GM23338 (cell line): ENCODE data around the gene JAKMIP1. TPM values are rescaled to one million over a fixed set of nuclear protein-coding genes. Genes with fewer than 3 reads are reported as not detected.

Source experiments
- ATAC-seq: fragments of 200-7000 bp; cut with Tn5 transposase; 3 replicates; pipeline ENCODE4 v1.9.1; 2020
- DNase-seq: peaks from one replicate; pipeline ENCODE4 v3.0.0-alpha.2; 2015; ENCODE audit warnings: low spot score
- H2AFZ ChIP-seq: fragments of 200-600 bp; sonication (generic); 2 replicates; pipeline ENCODE4 v1.8.0; 2016; ENCODE audit warnings: antibody characterized with exemption, mild to moderate bottlenecking, moderate library complexity
- H3F3A ChIP-seq: fragments of 200-600 bp; sonication (generic); replicated peaks from 2 replicates; pipeline ENCODE4 v1.8.0; 2017; ENCODE audit warnings: antibody characterized with exemption, mixed run types, low read depth
- H3K27ac ChIP-seq: fragments of 200-600 bp; sonication (generic); 2 replicates; pipeline ENCODE4 v1.6.1; 2016; ENCODE audit warnings: low read depth
- H3K27me3 ChIP-seq: fragments of 200-600 bp; sonication (generic); 2 replicates; pipeline ENCODE4 v1.8.0; 2016; ENCODE audit warnings: mild to moderate bottlenecking, mixed run types, moderate library complexity; ENCODE audit not compliant: insufficient read depth
- H3K36me3 ChIP-seq: fragments of 200-600 bp; sonication (generic); 2 replicates; pipeline ENCODE4 v1.8.0; 2016; ENCODE audit warnings: mild to moderate bottlenecking; ENCODE audit not compliant: insufficient read depth
- H3K4me1 ChIP-seq: fragments of 200-600 bp; sonication (generic); 2 replicates; pipeline ENCODE4 v1.8.0; 2016; ENCODE audit warnings: mild to moderate bottlenecking, moderate library complexity; ENCODE audit not compliant: insufficient read depth
- H3K4me2 ChIP-seq: fragments of 200-600 bp; sonication (generic); 2 replicates; pipeline ENCODE4 v1.7.1; 2017; ENCODE audit warnings: mixed run types
- H3K4me3 ChIP-seq: fragments of 200-600 bp; sonication (generic); 2 replicates; pipeline ENCODE4 v1.6.1; 2016; ENCODE audit warnings: mixed run types
- H3K79me2 ChIP-seq: fragments of 200-600 bp; sonication (generic); replicated peaks from 2 replicates; pipeline ENCODE4 v1.8.0; 2017; ENCODE audit warnings: mild to moderate bottlenecking; ENCODE audit not compliant: insufficient read depth
- H3K9me2 ChIP-seq: fragments of 200-600 bp; sonication (generic); 2 replicates; pipeline ENCODE4 v1.8.0; 2017; ENCODE audit not compliant: insufficient read depth
- H4K20me1 ChIP-seq: fragments of 200-600 bp; sonication (generic); replicated peaks from 2 replicates; pipeline ENCODE4 v1.8.0; 2017; ENCODE audit warnings: mild to moderate bottlenecking; ENCODE audit not compliant: insufficient read depth
- H3K27ac Mint-ChIP-seq: 2 replicates; pipeline ENCODE4 v1.8.0; 2020; ENCODE audit warnings: inconsistent platforms, mild to moderate bottlenecking, moderate library complexity, mixed read lengths
- H3K27me3 Mint-ChIP-seq: 3 replicates; pipeline ENCODE4 v1.8.0; 2022; ENCODE audit warnings: low read depth, mild to moderate bottlenecking, moderate library complexity, mixed read lengths, inconsistent platforms; ENCODE audit not compliant: insufficient read depth, poor library complexity
- H3K36me3 Mint-ChIP-seq: 3 replicates; pipeline ENCODE4 v1.8.0; 2021; ENCODE audit warnings: low read depth, mild to moderate bottlenecking, inconsistent platforms, moderate library complexity, mixed read lengths
- H3K4me1 Mint-ChIP-seq: 3 replicates; pipeline ENCODE4 v1.8.0; 2020; ENCODE audit warnings: mild to moderate bottlenecking, inconsistent platforms, mixed read lengths
- H3K4me3 Mint-ChIP-seq: 3 replicates; pipeline ENCODE4 v1.8.0; 2021; ENCODE audit warnings: moderate library complexity, mild to moderate bottlenecking, inconsistent platforms, mixed read lengths
- H3K9me3 Mint-ChIP-seq: 3 replicates; pipeline ENCODE4 v1.8.0; 2020; ENCODE audit warnings: moderate library complexity, mild to moderate bottlenecking, inconsistent platforms, mixed read lengths
- CREB1 ChIP-seq: fragments of 250-450 bp; sonication (Bioruptor Pico); IDR thresholded peaks from 2 replicates; pipeline ENCODE4 v1.5.0; 2020; ENCODE audit warnings: low read depth, mild to moderate bottlenecking, moderate library complexity
- JUNB ChIP-seq: IDR thresholded peaks from one replicate; pipeline ENCODE4 v1.6.1; 2016; ENCODE audit warnings: antibody characterized with exemption; ENCODE audit not compliant: unreplicated experiment
- POLR2AphosphoS5 ChIP-seq: IDR thresholded peaks from 2 replicates; pipeline ENCODE4 v1.6.1; 2016; ENCODE audit warnings: antibody characterized with exemption, low read depth
- STAT1 ChIP-seq: IDR thresholded peaks from one replicate; pipeline ENCODE4 v1.6.1; 2016; ENCODE audit warnings: antibody characterized with exemption; ENCODE audit not compliant: unreplicated experiment
- ZNF114 ChIP-seq: fragments of 250-450 bp; sonication (Bioruptor Pico); IDR thresholded peaks from 2 replicates; pipeline ENCODE4 v1.5.0; 2020; ENCODE audit warnings: mild to moderate bottlenecking, moderate library complexity
- ZNF331 ChIP-seq: fragments of 250-450 bp; sonication (Bioruptor Pico); IDR thresholded peaks from 2 replicates; pipeline ENCODE4 v1.5.0; 2020; ENCODE audit warnings: low read depth, mild to moderate bottlenecking, moderate library complexity
- polyA plus RNA-seq: library from polyadenylated mRNA; unstranded; fragments of >200 nt; fragmentation: Nextera tagmentation; extraction: Ambion mirVana; gene quantifications from 2 replicates; pipeline ENCODE4 v1.2.1, GENCODE V29; 2016
- total RNA-seq: library from RNA; depleted of rRNA; stranded (reverse); fragments of >200 nt; shearing (Covaris generic); gene quantifications from 2 replicates; pipeline ENCODE4 v1.2.3, GENCODE V29; 2014
- TF ChIP-seq, protein P1 (sequence below), 2 experiments: fragments of 200-600 bp in 1 of 2; sonication (generic) in 1 of 2; conservative IDR thresholded peaks; 2 replicates each; pipeline versions ENCODE4 v1.5.1 to v1.6.1; 2016 to 2017; ENCODE audit warnings: antibody characterized with exemption in 2 of 2, low read depth in 2 of 2, mild to moderate bottlenecking in 2 of 2, moderate library complexity in 1 of 2
- TF ChIP-seq, protein P2 (sequence below): IDR thresholded peaks from one replicate; pipeline ENCODE4 v1.6.1; 2018; ENCODE audit warnings: antibody characterized with exemption; ENCODE audit not compliant: unreplicated experiment
- TF ChIP-seq, protein P3 (sequence below): IDR thresholded peaks from 2 replicates; pipeline ENCODE4 v1.6.1; 2016; ENCODE audit warnings: antibody characterized with exemption
- TF ChIP-seq, protein P4 (sequence below): fragments of 250-450 bp; sonication (Bioruptor Pico); IDR thresholded peaks from 2 replicates; pipeline ENCODE4 v1.5.0; 2020; ENCODE audit warnings: mild to moderate bottlenecking, moderate library complexity

JAKMIP1 gene
- total and polyA plus RNA-seq, 2 experiments from 2014 or later = 4.6 to 5.1 TPM

DNA sequence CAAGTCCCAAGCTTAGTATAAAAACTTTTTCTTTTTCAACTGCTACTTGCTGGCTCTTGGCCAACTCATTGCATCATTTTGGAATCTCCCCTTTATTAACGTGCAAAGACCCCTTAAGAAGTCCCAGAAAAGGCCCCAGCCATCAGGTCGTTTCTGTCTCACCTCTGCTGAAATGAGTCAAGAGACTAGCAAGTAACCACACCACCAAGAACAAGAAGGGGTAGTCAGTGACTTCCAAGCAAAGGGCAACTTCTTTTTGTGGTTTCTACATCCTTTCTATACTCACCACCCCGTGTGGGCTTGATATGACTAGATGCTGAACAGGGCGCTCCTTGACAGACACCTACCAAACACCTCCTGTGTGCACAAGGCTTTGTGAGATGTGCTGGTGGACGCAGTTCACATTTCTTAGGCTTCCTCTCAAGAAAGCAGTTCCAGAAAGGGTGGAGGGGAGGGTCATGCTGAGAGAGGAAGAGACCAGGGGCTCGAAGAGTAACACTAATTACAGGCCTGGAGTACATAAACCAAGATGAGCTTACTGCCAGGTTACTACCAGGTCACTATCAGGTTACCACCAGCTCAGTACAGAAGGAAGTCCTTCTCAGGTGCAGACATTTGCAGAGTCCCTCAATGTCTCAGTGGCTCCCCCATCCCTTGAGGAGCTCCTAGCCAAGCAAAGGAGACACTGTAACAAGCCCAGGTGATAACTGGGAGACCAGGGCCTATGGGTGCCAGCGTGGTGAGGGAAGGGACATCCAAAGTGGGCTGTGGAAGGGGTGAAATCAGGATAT, 19.3 kb downstream of the JAKMIP1 start:
- H3K9me3 Mint-ChIP-seq = peaks cover 6% of the 10 kb centered on the region; the same call in 2 of the 3 replicates
- Histone ChIP-seq H3F3A (no peaks in the 10 kb centered on the region), H3K4me2 (no peak overlapping the region), H3K4me3 (no peak overlapping the region), H3K27ac (no peak overlapping the region), H4K20me1 (no peaks in the 10 kb centered on the region), H3K9me2 (no peaks in the 10 kb centered on the region; the same call in 1 of the 2 replicates), H2AFZ (no peak overlapping the region), H3K36me3 (no peaks in the 10 kb centered on the region), H3K4me1 (no peaks in the 10 kb centered on the region), H3K27me3 (no peaks in the 10 kb centered on the region), H3K79me2 (no peaks in the 10 kb centered on the region)
- TF ChIP-seq JUNB (no peak), ZNF331 (no peak), ZNF114 (CRISPR knock-in tag) (no peak), CREB1 (CRISPR knock-in tag) (no peak), STAT1 (no peak), POLR2AphosphoS5 (no peak)
- TF ChIP-seq, protein P1, sequence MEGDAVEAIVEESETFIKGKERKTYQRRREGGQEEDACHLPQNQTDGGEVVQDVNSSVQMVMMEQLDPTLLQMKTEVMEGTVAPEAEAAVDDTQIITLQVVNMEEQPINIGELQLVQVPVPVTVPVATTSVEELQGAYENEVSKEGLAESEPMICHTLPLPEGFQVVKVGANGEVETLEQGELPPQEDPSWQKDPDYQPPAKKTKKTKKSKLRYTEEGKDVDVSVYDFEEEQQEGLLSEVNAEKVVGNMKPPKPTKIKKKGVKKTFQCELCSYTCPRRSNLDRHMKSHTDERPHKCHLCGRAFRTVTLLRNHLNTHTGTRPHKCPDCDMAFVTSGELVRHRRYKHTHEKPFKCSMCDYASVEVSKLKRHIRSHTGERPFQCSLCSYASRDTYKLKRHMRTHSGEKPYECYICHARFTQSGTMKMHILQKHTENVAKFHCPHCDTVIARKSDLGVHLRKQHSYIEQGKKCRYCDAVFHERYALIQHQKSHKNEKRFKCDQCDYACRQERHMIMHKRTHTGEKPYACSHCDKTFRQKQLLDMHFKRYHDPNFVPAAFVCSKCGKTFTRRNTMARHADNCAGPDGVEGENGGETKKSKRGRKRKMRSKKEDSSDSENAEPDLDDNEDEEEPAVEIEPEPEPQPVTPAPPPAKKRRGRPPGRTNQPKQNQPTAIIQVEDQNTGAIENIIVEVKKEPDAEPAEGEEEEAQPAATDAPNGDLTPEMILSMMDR (conservative IDR thresholded peaks at IDR 0.05; ENCODE audit: low read depth in 2 of 2) = no peak
- TF ChIP-seq, protein P2, sequence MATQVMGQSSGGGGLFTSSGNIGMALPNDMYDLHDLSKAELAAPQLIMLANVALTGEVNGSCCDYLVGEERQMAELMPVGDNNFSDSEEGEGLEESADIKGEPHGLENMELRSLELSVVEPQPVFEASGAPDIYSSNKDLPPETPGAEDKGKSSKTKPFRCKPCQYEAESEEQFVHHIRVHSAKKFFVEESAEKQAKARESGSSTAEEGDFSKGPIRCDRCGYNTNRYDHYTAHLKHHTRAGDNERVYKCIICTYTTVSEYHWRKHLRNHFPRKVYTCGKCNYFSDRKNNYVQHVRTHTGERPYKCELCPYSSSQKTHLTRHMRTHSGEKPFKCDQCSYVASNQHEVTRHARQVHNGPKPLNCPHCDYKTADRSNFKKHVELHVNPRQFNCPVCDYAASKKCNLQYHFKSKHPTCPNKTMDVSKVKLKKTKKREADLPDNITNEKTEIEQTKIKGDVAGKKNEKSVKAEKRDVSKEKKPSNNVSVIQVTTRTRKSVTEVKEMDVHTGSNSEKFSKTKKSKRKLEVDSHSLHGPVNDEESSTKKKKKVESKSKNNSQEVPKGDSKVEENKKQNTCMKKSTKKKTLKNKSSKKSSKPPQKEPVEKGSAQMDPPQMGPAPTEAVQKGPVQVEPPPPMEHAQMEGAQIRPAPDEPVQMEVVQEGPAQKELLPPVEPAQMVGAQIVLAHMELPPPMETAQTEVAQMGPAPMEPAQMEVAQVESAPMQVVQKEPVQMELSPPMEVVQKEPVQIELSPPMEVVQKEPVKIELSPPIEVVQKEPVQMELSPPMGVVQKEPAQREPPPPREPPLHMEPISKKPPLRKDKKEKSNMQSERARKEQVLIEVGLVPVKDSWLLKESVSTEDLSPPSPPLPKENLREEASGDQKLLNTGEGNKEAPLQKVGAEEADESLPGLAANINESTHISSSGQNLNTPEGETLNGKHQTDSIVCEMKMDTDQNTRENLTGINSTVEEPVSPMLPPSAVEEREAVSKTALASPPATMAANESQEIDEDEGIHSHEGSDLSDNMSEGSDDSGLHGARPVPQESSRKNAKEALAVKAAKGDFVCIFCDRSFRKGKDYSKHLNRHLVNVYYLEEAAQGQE = no peak
- TF ChIP-seq, protein P3, sequence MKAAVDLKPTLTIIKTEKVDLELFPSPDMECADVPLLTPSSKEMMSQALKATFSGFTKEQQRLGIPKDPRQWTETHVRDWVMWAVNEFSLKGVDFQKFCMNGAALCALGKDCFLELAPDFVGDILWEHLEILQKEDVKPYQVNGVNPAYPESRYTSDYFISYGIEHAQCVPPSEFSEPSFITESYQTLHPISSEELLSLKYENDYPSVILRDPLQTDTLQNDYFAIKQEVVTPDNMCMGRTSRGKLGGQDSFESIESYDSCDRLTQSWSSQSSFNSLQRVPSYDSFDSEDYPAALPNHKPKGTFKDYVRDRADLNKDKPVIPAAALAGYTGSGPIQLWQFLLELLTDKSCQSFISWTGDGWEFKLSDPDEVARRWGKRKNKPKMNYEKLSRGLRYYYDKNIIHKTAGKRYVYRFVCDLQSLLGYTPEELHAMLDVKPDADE = no peak
- TF ChIP-seq, protein P4, sequence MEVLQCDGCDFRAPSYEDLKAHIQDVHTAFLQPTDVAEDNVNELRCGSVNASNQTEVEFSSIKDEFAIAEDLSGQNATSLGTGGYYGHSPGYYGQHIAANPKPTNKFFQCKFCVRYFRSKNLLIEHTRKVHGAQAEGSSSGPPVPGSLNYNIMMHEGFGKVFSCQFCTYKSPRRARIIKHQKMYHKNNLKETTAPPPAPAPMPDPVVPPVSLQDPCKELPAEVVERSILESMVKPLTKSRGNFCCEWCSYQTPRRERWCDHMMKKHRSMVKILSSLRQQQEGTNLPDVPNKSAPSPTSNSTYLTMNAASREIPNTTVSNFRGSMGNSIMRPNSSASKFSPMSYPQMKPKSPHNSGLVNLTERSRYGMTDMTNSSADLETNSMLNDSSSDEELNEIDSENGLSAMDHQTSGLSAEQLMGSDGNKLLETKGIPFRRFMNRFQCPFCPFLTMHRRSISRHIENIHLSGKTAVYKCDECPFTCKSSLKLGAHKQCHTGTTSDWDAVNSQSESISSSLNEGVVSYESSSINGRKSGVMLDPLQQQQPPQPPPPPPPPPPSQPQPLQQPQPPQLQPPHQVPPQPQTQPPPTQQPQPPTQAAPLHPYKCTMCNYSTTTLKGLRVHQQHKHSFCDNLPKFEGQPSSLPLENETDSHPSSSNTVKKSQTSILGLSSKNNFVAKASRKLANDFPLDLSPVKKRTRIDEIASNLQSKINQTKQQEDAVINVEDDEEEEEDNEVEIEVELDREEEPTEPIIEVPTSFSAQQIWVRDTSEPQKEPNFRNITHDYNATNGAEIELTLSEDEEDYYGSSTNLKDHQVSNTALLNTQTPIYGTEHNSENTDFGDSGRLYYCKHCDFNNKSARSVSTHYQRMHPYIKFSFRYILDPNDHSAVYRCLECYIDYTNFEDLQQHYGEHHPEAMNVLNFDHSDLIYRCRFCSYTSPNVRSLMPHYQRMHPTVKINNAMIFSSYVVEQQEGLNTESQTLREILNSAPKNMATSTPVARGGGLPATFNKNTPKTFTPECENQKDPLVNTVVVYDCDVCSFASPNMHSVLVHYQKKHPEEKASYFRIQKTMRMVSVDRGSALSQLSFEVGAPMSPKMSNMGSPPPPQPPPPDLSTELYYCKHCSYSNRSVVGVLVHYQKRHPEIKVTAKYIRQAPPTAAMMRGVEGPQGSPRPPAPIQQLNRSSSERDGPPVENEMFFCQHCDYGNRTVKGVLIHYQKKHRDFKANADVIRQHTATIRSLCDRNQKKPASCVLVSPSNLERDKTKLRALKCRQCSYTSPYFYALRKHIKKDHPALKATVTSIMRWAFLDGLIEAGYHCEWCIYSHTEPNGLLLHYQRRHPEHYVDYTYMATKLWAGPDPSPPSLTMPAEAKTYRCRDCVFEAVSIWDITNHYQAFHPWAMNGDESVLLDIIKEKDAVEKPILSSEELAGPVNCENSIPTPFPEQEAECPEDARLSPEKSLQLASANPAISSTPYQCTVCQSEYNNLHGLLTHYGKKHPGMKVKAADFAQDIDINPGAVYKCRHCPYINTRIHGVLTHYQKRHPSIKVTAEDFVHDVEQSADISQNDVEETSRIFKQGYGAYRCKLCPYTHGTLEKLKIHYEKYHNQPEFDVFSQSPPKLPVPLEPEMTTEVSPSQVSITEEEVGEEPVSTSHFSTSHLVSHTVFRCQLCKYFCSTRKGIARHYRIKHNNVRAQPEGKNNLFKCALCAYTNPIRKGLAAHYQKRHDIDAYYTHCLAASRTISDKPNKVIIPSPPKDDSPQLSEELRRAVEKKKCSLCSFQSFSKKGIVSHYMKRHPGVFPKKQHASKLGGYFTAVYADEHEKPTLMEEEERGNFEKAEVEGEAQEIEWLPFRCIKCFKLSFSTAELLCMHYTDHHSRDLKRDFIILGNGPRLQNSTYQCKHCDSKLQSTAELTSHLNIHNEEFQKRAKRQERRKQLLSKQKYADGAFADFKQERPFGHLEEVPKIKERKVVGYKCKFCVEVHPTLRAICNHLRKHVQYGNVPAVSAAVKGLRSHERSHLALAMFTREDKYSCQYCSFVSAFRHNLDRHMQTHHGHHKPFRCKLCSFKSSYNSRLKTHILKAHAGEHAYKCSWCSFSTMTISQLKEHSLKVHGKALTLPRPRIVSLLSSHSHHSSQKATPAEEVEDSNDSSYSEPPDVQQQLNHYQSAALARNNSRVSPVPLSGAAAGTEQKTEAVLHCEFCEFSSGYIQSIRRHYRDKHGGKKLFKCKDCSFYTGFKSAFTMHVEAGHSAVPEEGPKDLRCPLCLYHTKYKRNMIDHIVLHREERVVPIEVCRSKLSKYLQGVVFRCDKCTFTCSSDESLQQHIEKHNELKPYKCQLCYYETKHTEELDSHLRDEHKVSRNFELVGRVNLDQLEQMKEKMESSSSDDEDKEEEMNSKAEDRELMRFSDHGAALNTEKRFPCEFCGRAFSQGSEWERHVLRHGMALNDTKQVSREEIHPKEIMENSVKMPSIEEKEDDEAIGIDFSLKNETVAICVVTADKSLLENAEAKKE (CRISPR knock-in tag) = no peak
- ATAC-seq (no peak), DNase-seq (no peak)
- peaks cover 8% of the 10 kb centered on the region for H3K27me3 Mint-ChIP-seq
- no peak overlapping the region for H3K27ac Mint-ChIP-seq
- H3K4me3 Mint-ChIP-seq = no peak overlapping the region
- H3K36me3 Mint-ChIP-seq = peaks cover 16% of the 10 kb centered on the region
- peaks cover 8% of the 10 kb centered on the region for H3K4me1 Mint-ChIP-seq
